Mucosa of descending colon (tissue), 3 donors: ENCODE data around the gene RAB11FIP2. TPM values are rescaled to one million over a fixed set of nuclear protein-coding genes. Genes with fewer than 3 reads are reported as not detected.

Experiments used
- ATAC-seq: fragments of 200-7000 bp; cut with Tn5 transposase; one replicate; pipeline ENCODE4 v1.9.1; 2020; ENCODE audit warnings: mild to moderate bottlenecking, moderate library complexity
- DNase-seq, 3 donors: peaks; one replicate each; pipeline ENCODE4 v3.0.0-alpha.2; 2020
- H3K36me3 ChIP-seq: fragments of 200-600 bp; one replicate; pipeline ENCODE4 v1.8.0; 2021; ENCODE audit warnings: low read depth, mild to moderate bottlenecking
- H3K4me1 ChIP-seq: fragments of 200-600 bp; one replicate; pipeline ENCODE4 v1.8.0; 2021; ENCODE audit warnings: low read depth, mild to moderate bottlenecking
- H3K4me3 ChIP-seq: fragments of 200-600 bp; one replicate; pipeline ENCODE4 v1.8.0; 2021; ENCODE audit warnings: mild to moderate bottlenecking
- H3K9me3 ChIP-seq: fragments of 200-600 bp; one replicate; pipeline ENCODE4 v1.8.0; 2021; ENCODE audit warnings: mild to moderate bottlenecking
- CTCF ChIP-seq: fragments of 200-600 bp; IDR thresholded peaks from one replicate; pipeline ENCODE4 v1.8.0; 2022; ENCODE audit warnings: antibody characterized with exemption, mild to moderate bottlenecking
- intact Hi-C, 2 donors: fragments of 100-400 bp; cut with DNase I in 1 of 2; cut with micrococcal nuclease in 1 of 2; formaldehyde crosslinking; loops; one replicate each; pipeline versions ENCODE4 v1.11.0 to v1.11.1; 2022; cut with DNase I, micrococcal nuclease
- total RNA-seq, 3 donors: library from RNA; stranded (reverse); fragmentation: NEBNext Ultra II Directional in 2 of 3; extraction: Animal tissue kit (Norgen Biotek cat#: 25700) in 2 of 3; gene quantifications; one replicate each; pipeline versions ENCODE4 v1.2.1 to v1.2.4, GENCODE V29; 2021 to 2023
- donor health status: DM: no; HTN: no; CAD: no; lungs with moderate emphysema.
- donor health status: DM: no; HTN: no; CAD: no.
- donor health status: DM: no; HTN: yes; CAD: no.

Gene RAB11FIP2
- total RNA-seq, 3 donors from 2014 or later, result 8.1 to 34.6 (median 9.8) TPM

- no peaks in the 10 kb centered on the region for H3K9me3 ChIP-seq
- no peak for TF ChIP-seq CTCF
- H3K4me3 ChIP-seq, result no peak overlapping the region
- DNase-seq (no peak), ATAC-seq (no peak)
- no peaks in the 10 kb centered on the region for H3K36me3 ChIP-seq
- intact Hi-C loops, result no loop called here
- no peaks in the 10 kb centered on the region for H3K4me1 ChIP-seq
Observed at GRCh38 chr10:117994771-117995170, 52.0 kb downstream of the RAB11FIP2 start.

GRCh38 chr10:117993166-117993565, 53.6 kb downstream of the RAB11FIP2 start:
- intact Hi-C loops, result no loop called here
- ATAC-seq (no peak), DNase-seq (no peak)
- H3K4me1 ChIP-seq, result no peaks in the 10 kb centered on the region
- H3K4me3 ChIP-seq, result no peak overlapping the region
- H3K36me3 ChIP-seq, result no peaks in the 10 kb centered on the region
- no peak for TF ChIP-seq CTCF
- no peaks in the 10 kb centered on the region for H3K9me3 ChIP-seq

GRCh38 chr10:117991701-117992100, 55.0 kb downstream of the RAB11FIP2 start:
- TF ChIP-seq CTCF, result no peak

GRCh38 chr10:117989962-117990361, 56.8 kb downstream of the RAB11FIP2 start:
- ATAC-seq (no peak), DNase-seq (no peak)
- intact Hi-C loops, result no loop called here
- H3K9me3 ChIP-seq, result no peaks in the 10 kb centered on the region
- H3K4me3 ChIP-seq, result no peak overlapping the region
- TF ChIP-seq CTCF, result no peak
- no peaks in the 10 kb centered on the region for H3K36me3 ChIP-seq
- no peaks in the 10 kb centered on the region for H3K4me1 ChIP-seq

More at GRCh38 chr10:117991701-117992100, 55.0 kb downstream of the RAB11FIP2 start:
- DNase-seq, result no peak
- intact Hi-C loops, result no loop called here
- Histone ChIP-seq H3K4me3 (no peak overlapping the region), H3K36me3 (no peaks in the 10 kb centered on the region), H3K9me3 (no peaks in the 10 kb centered on the region), H3K4me1 (no peaks in the 10 kb centered on the region)
- no peak for ATAC-seq

GRCh38 chr10:117988814-117989213, 57.9 kb downstream of the RAB11FIP2 start:
- ATAC-seq (no peak), DNase-seq (no peak)
- Histone ChIP-seq H3K36me3 (no peaks in the 10 kb centered on the region), H3K4me1 (no peaks in the 10 kb centered on the region), H3K4me3 (no peak overlapping the region), H3K9me3 (no peaks in the 10 kb centered on the region)
- intact Hi-C loops, result no loop called here
- no peak for TF ChIP-seq CTCF
